ENCODE measurements around the gene SRGAP3. TPM values are rescaled to one million over a fixed set of nuclear protein-coding genes. Genes with fewer than 3 reads are reported as not detected.

SRGAP3 gene
- total RNA-seq, 4 donors from 2014 or later: 2.4 to 35.5 (median 8.2) TPM

DNA sequence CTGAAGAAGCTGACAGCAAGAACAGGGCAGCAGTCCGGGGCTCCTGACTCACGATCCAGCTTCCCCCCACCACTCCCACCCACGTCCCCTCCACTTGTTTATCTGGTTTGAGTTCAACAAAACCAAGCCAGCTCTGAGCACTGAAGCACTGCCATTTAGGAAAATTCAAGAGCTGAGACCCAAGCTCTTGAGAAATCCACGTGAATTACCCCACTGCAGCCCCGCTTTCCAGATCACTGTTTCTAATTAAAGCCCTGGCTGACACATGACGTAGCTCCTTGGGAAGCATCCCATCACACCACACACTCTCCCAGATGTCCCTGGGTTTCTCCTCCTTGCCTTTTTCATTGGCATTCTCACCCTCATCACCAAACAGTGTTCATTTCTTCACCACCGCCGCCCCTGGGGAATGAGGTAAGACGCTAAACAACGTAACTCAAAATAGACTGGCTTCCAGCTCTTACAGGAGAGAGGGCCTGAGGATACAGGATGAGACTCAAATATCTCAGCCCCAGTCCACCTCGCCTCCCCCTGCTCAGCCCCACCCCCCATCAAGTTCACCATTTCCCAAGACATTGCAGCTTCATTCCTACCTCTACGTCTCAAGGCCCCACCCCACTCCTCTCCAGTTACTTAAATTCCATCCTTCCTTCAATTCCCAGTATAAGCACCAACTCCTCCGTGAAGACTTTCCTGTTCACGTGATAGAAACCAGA, 95.4 kb downstream of the SRGAP3 start:
- TF ChIP-seq, protein P1, sequence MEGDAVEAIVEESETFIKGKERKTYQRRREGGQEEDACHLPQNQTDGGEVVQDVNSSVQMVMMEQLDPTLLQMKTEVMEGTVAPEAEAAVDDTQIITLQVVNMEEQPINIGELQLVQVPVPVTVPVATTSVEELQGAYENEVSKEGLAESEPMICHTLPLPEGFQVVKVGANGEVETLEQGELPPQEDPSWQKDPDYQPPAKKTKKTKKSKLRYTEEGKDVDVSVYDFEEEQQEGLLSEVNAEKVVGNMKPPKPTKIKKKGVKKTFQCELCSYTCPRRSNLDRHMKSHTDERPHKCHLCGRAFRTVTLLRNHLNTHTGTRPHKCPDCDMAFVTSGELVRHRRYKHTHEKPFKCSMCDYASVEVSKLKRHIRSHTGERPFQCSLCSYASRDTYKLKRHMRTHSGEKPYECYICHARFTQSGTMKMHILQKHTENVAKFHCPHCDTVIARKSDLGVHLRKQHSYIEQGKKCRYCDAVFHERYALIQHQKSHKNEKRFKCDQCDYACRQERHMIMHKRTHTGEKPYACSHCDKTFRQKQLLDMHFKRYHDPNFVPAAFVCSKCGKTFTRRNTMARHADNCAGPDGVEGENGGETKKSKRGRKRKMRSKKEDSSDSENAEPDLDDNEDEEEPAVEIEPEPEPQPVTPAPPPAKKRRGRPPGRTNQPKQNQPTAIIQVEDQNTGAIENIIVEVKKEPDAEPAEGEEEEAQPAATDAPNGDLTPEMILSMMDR (IDR thresholded peaks at IDR 0.05): no peak
- TF ChIP-seq POLR2A (IDR thresholded peaks at IDR 0.05): no peak
- Histone ChIP-seq H3K36me3 (no peaks in the 10 kb centered on the region), H3K27ac (peak overlapping the region; percentile 75 to 78), H3K9me3 (no peaks in the 10 kb centered on the region), H3K4me3 (no peak overlapping the region), H3K4me1 (peaks cover 0 to 7% of the 10 kb centered on the region in 2 donors), H3K27me3 (no peaks in the 10 kb centered on the region)
- DNase-seq: peak; percentile 86 to 91
- intact Hi-C loops (cut with DNase I; ENCODE audit: low total_unique reads): no loop called here

DNA sequence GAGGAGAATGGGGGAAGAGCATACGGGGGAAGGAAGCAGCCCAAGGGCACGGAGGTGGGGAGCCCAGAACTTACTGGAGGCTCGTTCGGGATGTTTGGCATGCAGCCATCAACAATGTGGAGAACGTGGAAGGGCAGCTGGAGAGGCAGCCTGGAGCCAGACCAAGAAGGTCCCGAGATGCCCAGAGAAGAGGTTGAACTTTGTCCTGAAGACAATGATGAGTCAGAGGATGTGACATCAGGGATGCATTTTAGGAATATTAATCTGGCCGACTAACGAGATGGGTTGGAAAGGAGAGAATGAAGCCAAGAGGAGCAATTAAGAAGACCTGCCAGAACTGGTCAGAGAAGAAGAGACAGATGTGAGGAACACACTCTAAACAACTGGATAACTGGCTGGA, 98.2 kb downstream of the SRGAP3 start:
- H3K9me3 ChIP-seq: no peaks in the 10 kb centered on the region
- peak overlapping the region in 1 of 2 donors; percentile 82 for H3K27ac ChIP-seq
- TF ChIP-seq, protein P1 (IDR thresholded peaks at IDR 0.05): no peak
- no peak for TF ChIP-seq POLR2A (IDR thresholded peaks at IDR 0.05)
- peaks cover 4 to 7% of the 10 kb centered on the region in 2 donors for H3K4me1 ChIP-seq
- no peaks in the 10 kb centered on the region for H3K27me3 ChIP-seq
- no peak overlapping the region for H3K4me3 ChIP-seq
- intact Hi-C loops (cut with DNase I; ENCODE audit: low total_unique reads): no loop called here
- DNase-seq: no peak
- H3K36me3 ChIP-seq: no peaks in the 10 kb centered on the region

DNA sequence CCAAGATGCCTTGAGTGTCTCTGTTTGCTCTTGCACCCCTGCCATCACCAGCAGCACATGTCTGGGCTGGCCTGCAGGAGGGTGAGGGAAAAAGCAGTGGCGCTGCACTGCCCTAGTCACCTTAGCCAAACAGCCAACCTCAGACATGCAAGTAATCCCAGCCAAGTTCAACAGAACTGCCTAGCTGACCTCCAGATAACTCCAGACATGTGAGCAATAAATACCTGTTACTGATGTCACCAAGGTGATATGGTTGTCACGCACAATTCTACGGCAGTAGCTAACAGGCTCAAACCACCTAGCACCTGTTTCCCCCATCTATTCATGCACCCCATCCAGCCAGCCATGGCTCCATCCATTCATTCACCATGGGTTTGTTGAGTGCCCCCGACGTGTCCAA, 99.9 kb downstream of the SRGAP3 start:
- intact Hi-C loops (cut with DNase I; ENCODE audit: low total_unique reads): loop anchor here (2.0 kb wide), 1 partner anchor 67 kb away; no protein-coding TSS in a partner anchor
- no peaks in the 10 kb centered on the region for H3K36me3 ChIP-seq
- TF ChIP-seq POLR2A (IDR thresholded peaks at IDR 0.05): no peak
- TF ChIP-seq, protein P1 (IDR thresholded peaks at IDR 0.05): no peak

DNA sequence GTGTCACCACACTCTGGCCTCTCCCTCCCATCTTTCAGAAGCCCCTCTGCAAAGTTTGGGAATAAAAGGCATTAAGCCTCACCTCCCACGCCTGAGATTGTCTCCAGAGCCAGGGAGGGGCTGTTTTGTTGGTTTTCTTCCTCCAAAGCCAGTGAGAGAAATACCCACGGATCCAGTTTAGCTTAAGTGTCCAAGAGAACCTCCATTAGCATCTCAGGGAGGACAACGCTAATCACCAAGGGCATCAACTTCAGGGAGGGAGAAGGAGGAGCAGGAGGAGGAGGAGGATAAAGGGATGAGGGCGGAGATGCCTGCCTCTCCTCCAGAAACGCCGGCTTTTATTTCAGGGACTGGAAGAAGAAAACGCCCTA, 101.6 kb downstream of the SRGAP3 start:
- Histone ChIP-seq H3K27me3 (no peaks in the 10 kb centered on the region), H3K27ac (peak overlapping the region; percentile 82), H3K9me3 (no peaks in the 10 kb centered on the region), H3K4me1 (peaks cover 0 to 4% of the 10 kb centered on the region in 2 donors), H3K36me3 (no peaks in the 10 kb centered on the region), H3K4me3 (no peak overlapping the region)
- DNase-seq: peak in 1 of 2 donors; percentile 52
- TF ChIP-seq, protein P1 (IDR thresholded peaks at IDR 0.05): no peak
- TF ChIP-seq POLR2A (IDR thresholded peaks at IDR 0.05): no peak
- intact Hi-C loops (cut with DNase I; ENCODE audit: low total_unique reads): loop anchor here (2.0 kb wide), 1 partner anchor 69 kb away; no protein-coding TSS in a partner anchor

More for the DNA sequence above, 99.9 kb downstream of the SRGAP3 start:
- DNase-seq: no peak
- Histone ChIP-seq H3K9me3 (no peaks in the 10 kb centered on the region), H3K27ac (peak overlapping the region in 1 of 2 donors; percentile 82), H3K4me3 (no peak overlapping the region), H3K27me3 (no peaks in the 10 kb centered on the region), H3K4me1 (peaks cover 4% of the 10 kb centered on the region in 2 donors)

DNA sequence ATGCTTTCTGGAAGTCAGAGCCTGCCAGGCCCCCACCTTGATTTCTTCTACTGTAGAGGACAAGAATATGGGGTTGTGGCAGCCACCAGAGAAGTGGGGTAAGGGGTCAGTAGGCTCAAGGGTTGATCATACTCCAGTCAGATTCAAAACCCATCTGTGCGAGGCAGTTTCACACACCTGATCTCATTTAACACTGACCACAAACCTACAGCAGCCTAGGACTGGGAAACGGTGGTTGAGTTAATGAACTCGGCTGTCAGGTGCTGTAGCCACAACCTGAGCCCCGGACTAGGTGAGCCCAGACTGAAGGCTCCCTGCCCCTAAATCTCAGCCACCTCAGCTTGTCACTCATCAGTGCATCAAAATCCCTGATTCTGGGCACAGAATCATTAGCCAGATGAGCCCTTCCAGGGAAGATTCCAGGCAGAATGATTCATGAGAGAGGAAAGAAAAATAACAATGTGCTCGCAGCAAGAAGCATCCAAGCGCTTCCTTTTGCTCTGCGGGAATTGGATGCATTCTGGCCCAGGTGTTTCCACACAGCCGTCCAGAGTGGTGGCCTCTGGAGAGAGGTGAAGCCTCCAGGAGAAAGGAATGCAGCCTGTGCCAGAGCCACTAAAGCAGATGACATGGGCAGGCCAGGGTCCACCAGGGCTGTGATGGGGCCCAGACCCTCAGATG, 102.1 kb downstream of the SRGAP3 start:
- intact Hi-C loops (cut with DNase I; ENCODE audit: low total_unique reads): no loop called here
- Histone ChIP-seq H3K36me3 (no peaks in the 10 kb centered on the region), H3K27ac (peak overlapping the region; percentile 82), H3K4me1 (peaks cover under 1 to 4% of the 10 kb centered on the region in 2 donors), H3K9me3 (no peaks in the 10 kb centered on the region), H3K4me3 (no peak overlapping the region), H3K27me3 (no peaks in the 10 kb centered on the region)
- TF ChIP-seq, protein P1 (IDR thresholded peaks at IDR 0.05): no peak
- no peak for TF ChIP-seq POLR2A (IDR thresholded peaks at IDR 0.05)
- DNase-seq: peak; percentile 52 to 74

Measured in uterus (tissue), 4 donors.